ENCODE measurements around the gene GAL. TPM values are rescaled to one million over a fixed set of nuclear protein-coding genes. Genes with fewer than 3 reads are reported as not detected.

Gene GAL
- total and polyA plus RNA-seq, 2 donors from 2014 or later: 0.31 TPM; not detected in 1

DNA sequence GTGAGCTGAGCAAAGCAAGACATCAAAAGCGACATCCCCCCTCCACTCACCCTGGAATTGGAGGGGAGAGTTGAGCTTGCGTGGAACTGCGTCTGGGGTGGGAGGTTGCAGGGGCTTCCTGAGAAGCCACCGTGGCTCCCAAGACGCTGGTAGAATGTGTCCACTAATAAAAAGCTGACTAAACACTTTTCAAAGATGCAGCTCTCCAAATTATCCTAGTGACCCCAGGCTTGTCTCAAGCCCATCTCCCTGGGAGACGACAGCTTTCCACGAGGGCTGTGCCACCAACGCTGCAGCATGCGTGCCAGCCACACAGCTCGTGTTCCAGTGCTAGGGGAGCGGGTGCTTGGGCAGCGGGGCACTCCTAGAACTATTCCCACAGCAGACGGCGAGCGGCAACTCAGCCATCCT, 6.3 kb upstream of the GAL start:
- Histone ChIP-seq H3K4me3 (ENCODE audit: low read length in 3 of 3) (no peak overlapping the region), H3K27ac (ENCODE audit: low read depth in 2 of 2, low read length in 2 of 2) (no peak overlapping the region), H3K4me1 (ENCODE audit: control insufficient read depth in 2 of 3, insufficient read depth in 2 of 3, low read depth in 1 of 3, low read length in 3 of 3) (no peaks in the 10 kb centered on the region), H3K9ac (ENCODE audit: low read length in 3 of 3) (no peak overlapping the region), H3K36me3 (ENCODE audit: control insufficient read depth in 2 of 3, insufficient read depth in 3 of 3, low read length in 3 of 3) (no peaks in the 10 kb centered on the region), H3K27me3 (ENCODE audit: control insufficient read depth, insufficient read depth, low read length) (peaks cover under 1% of the 10 kb centered on the region), H3K9me3 (ENCODE audit: control insufficient read depth in 2 of 3, insufficient read depth in 1 of 3, low read length in 3 of 3) (no peaks in the 10 kb centered on the region)
- no peak for DNase-seq
- FAIRE-seq: no peak
- intact Hi-C loops (cut with DNase I): no loop called here
- TF ChIP-seq CTCF (IDR thresholded peaks at IDR 0.05; ENCODE audit: borderline replicate concordance, extremely low read depth, insufficient read depth): no peak

DNA sequence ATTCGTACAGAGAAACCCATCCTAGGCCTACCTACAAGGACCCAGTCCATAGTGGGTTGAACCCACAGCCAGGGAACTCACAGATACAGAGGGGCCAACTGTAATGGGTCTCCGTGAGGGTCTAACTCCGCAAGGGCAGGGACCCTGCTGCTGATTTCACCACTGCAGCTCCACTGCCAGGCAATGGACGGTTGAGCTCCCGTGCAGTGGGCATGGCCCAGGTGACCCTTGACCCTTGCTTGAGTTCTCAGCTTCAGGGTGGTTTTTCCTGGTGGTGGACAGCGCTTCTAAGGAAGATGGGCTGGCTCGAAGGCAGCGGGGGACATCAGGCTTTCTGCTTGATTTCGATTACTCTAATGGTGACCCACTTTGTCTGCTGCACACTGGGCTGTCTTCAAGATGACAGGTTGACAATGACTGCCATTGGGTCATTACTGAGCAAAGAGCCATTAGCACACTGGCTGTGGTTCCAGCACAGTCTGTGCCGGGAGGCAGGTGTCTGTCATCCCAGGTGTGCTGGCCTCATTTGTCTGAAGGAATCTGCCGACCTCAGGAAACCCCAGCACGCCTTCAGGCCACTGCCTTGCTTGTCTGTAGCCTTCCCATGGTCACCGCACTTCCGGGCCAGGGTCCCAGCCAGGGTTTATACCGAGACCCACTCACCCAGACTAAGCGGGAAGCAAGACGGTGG, 3.7 kb upstream of the GAL start:
- DNase-seq (no peak), FAIRE-seq (no peak)
- Histone ChIP-seq H3K27me3 (ENCODE audit: control insufficient read depth, insufficient read depth, low read length) (peaks cover 7% of the 10 kb centered on the region), H3K36me3 (ENCODE audit: control insufficient read depth in 2 of 3, insufficient read depth in 3 of 3, low read length in 3 of 3) (no peaks in the 10 kb centered on the region), H3K9me3 (ENCODE audit: control insufficient read depth in 2 of 3, insufficient read depth in 1 of 3, low read length in 3 of 3) (no peaks in the 10 kb centered on the region), H3K4me1 (ENCODE audit: control insufficient read depth in 2 of 3, insufficient read depth in 2 of 3, low read depth in 1 of 3, low read length in 3 of 3) (no peaks in the 10 kb centered on the region), H3K4me3 (ENCODE audit: low read length in 3 of 3) (no peak overlapping the region), H3K9ac (ENCODE audit: low read length in 3 of 3) (no peak overlapping the region), H3K27ac (ENCODE audit: low read depth in 2 of 2, low read length in 2 of 2) (no peak overlapping the region)
- no peak for TF ChIP-seq CTCF (IDR thresholded peaks at IDR 0.05; ENCODE audit: borderline replicate concordance, extremely low read depth, insufficient read depth)
- intact Hi-C loops (cut with DNase I): no loop called here

- FAIRE-seq: no peak
- no peak for DNase-seq
- Histone ChIP-seq H3K27me3 (ENCODE audit: control insufficient read depth, insufficient read depth, low read length) (peaks cover 11% of the 10 kb centered on the region), H3K9me3 (ENCODE audit: control insufficient read depth in 2 of 3, insufficient read depth in 1 of 3, low read length in 3 of 3) (no peaks in the 10 kb centered on the region), H3K27ac (ENCODE audit: low read depth in 2 of 2, low read length in 2 of 2) (no peak overlapping the region), H3K4me1 (ENCODE audit: control insufficient read depth in 2 of 3, insufficient read depth in 2 of 3, low read depth in 1 of 3, low read length in 3 of 3) (no peaks in the 10 kb centered on the region), H3K4me3 (ENCODE audit: low read length in 3 of 3) (no peak overlapping the region), H3K36me3 (ENCODE audit: control insufficient read depth in 2 of 3, insufficient read depth in 3 of 3, low read length in 3 of 3) (no peaks in the 10 kb centered on the region), H3K9ac (ENCODE audit: low read length in 3 of 3) (no peak overlapping the region)
- intact Hi-C loops (cut with DNase I): no loop called here
- no peak for TF ChIP-seq CTCF (IDR thresholded peaks at IDR 0.05; ENCODE audit: borderline replicate concordance, extremely low read depth, insufficient read depth)
Measured at GRCh38 chr11:68682531-68682961, 1.8 kb upstream of the GAL start.

DNA sequence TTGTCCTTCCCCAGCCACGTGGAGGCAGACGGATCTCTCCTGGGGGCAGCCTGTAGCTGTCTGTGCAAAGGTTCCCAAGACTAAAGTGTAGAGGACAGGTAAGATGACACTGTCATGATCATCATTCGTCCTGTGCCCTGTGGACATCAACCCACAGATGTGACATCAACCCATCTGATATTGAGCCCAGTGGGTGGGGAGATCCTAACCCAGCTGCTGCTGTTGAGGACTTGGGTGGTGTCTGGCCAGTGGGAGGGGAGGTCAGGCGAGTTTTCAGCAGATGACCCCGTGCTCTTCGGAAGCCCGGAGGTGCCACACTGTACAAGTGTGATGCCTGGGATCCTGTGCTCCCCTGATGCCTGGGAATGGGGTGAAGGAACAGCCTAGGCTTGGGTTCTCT, 1.2 kb upstream of the GAL start:
- no peaks in the 10 kb centered on the region for H3K9me3 ChIP-seq (ENCODE audit: control insufficient read depth in 2 of 3, insufficient read depth in 1 of 3, low read length in 3 of 3)
- no peak for TF ChIP-seq CTCF (IDR thresholded peaks at IDR 0.05; ENCODE audit: borderline replicate concordance, extremely low read depth, insufficient read depth)
- FAIRE-seq (no peak), DNase-seq (no peak)
- intact Hi-C loops (cut with DNase I): no loop called here
- peaks cover 11% of the 10 kb centered on the region for H3K27me3 ChIP-seq (ENCODE audit: control insufficient read depth, insufficient read depth, low read length)
- no peaks in the 10 kb centered on the region for H3K4me1 ChIP-seq (ENCODE audit: control insufficient read depth in 2 of 3, insufficient read depth in 2 of 3, low read depth in 1 of 3, low read length in 3 of 3)
- no peak overlapping the region for H3K27ac ChIP-seq (ENCODE audit: low read depth in 2 of 2, low read length in 2 of 2)
- H3K36me3 ChIP-seq (ENCODE audit: control insufficient read depth in 2 of 3, insufficient read depth in 3 of 3, low read length in 3 of 3): no peaks in the 10 kb centered on the region
- no peak overlapping the region for H3K4me3 ChIP-seq (ENCODE audit: low read length in 3 of 3)
- H3K9ac ChIP-seq (ENCODE audit: low read length in 3 of 3): no peak overlapping the region

Measured in kidney (tissue), 14 donors.